22Rv1 (cell line): Measurements from ENCODE around the gene ZNF436.

Experiments used
- CTCF ChIP-seq: fragments of 450-650 bp; IDR thresholded peaks from 2 replicates; pipeline ENCODE4 v1.5.1; 2017; ENCODE audit warnings: mild to moderate bottlenecking
- ZFX ChIP-seq: fragments of 450-650 bp; IDR thresholded peaks from 2 replicates; pipeline ENCODE4 v1.6.1; 2017; ENCODE audit warnings: antibody characterized with exemption, borderline replicate concordance

- no peak for TF ChIP-seq CTCF
- TF ChIP-seq ZFX: no peak
Measured at GRCh38 chr1:23419180-23419579, 49.5 kb upstream of the ZNF436 start.
